22Rv1 (cell line): ENCODE results near the gene PRPF31.

Experiments
- CTCF ChIP-seq: fragments of 450-650 bp; IDR thresholded peaks from 2 replicates; pipeline ENCODE4 v1.5.1; 2017; ENCODE audit warnings: mild to moderate bottlenecking
- ZFX ChIP-seq: fragments of 450-650 bp; IDR thresholded peaks from 2 replicates; pipeline ENCODE4 v1.6.1; 2017; ENCODE audit warnings: antibody characterized with exemption, borderline replicate concordance

- no peak for TF ChIP-seq CTCF
- no peak for TF ChIP-seq ZFX
Measured at GRCh38 chr19:54100561-54100960, 15.0 kb upstream of the PRPF31 start, which contains the start of gene OSCAR.
